Immature natural killer cell (primary cell): ENCODE results near the gene CYB5D1. TPM values are rescaled to one million over a fixed set of nuclear protein-coding genes. Genes with fewer than 3 reads are reported as not detected.
A peak's percentile ranks its signal among the peaks of the same experiment; 100 is the strongest.
"Not testable (repeated sequence)": the region's sequence is repeated elsewhere in the genome, so short reads cannot be mapped to it uniquely, and the experiment has no call there.

Experiments
- DNase-seq, 3 donors: peaks; one replicate each; pipeline ENCODE4 v3.0.0; 2022; ENCODE audit warnings: mixed read lengths in 1 of 3
- H3K27ac Mint-ChIP-seq, 6 donors: one replicate each; pipeline ENCODE4 v1.8.0; 2020; ENCODE audit warnings: mixed read lengths in 6 of 6, mild to moderate bottlenecking in 5 of 6, inconsistent platforms in 4 of 6, moderate library complexity in 3 of 6
- H3K27me3 Mint-ChIP-seq, 3 donors: one replicate each; pipeline ENCODE4 v1.8.0; 2020 to 2021; ENCODE audit warnings: low read depth in 3 of 3, mild to moderate bottlenecking in 3 of 3, mixed read lengths in 3 of 3, moderate library complexity in 3 of 3, inconsistent platforms in 1 of 3
- H3K36me3 Mint-ChIP-seq, 3 donors: one replicate each; pipeline ENCODE4 v1.8.0; 2020; ENCODE audit warnings: mixed read lengths in 3 of 3, inconsistent platforms in 2 of 3, mild to moderate bottlenecking in 2 of 3
- H3K4me1 Mint-ChIP-seq, 2 donors: one replicate each; pipeline ENCODE4 v1.8.0; 2020; ENCODE audit warnings: inconsistent platforms in 2 of 2, mild to moderate bottlenecking in 2 of 2, mixed read lengths in 2 of 2, moderate library complexity in 1 of 2
- H3K4me3 Mint-ChIP-seq, 5 donors: one replicate each; pipeline ENCODE4 v1.8.0; 2020; ENCODE audit warnings: mild to moderate bottlenecking in 5 of 5, mixed read lengths in 5 of 5, inconsistent platforms in 3 of 5, moderate library complexity in 3 of 5
- H3K9me3 Mint-ChIP-seq, 6 donors: one replicate each; pipeline ENCODE4 v1.8.0; 2020; ENCODE audit warnings: mild to moderate bottlenecking in 6 of 6, mixed read lengths in 6 of 6, inconsistent platforms in 4 of 6, moderate library complexity in 3 of 6
- polyA plus RNA-seq, 3 donors: library from polyadenylated mRNA; unstranded; fragments of 300-500 nt; fragmentation: Illumina TruSeq; gene quantifications; one replicate each; pipeline ENCODE4 v1.2.3, GENCODE V29; 2021

The CYB5D1 gene, protein sequence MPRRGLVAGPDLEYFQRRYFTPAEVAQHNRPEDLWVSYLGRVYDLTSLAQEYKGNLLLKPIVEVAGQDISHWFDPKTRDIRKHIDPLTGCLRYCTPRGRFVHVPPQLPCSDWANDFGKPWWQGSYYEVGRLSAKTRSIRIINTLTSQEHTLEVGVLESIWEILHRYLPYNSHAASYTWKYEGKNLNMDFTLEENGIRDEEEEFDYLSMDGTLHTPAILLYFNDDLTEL
- 1 to 10 TPM in 2 of 3 donors, not detected in 1; 2.9 to 3.7 TPM for polyA plus RNA-seq

DNA sequence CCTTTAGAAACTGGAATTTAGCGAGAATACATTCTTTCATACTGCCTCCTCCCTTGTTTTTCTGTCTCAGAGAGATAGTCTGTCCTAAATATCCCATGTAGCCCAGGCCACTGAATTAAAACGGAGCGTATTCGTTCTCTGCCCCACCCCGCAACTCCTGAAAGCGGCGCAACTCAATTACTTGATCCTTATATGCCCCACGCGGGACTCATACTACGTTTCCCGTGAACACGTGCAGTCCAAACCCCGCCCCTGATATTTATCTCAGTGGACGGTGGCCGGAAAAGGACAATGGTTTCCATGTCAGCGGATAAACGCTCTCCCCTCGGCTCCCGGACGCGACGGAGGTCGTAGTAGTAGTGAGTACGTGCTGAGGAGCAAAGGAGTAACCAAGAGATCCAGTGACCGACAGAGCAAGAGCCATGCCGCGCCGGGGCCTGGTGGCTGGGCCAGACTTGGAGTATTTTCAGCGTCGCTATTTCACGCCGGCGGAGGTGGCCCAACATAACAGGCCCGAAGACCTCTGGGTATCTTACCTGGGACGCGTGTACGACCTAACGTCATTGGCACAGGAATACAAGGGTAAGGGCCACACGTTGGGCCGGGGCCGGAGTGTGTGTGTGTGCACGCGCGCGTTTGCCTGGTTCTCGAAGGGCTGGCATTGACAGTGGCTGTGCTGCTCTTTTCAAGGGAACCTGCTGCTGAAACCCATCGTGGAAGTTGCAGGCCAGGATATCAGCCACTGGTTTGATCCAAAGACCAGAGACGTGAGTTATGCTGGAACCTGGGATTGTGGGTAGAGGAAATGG lies at the start of gene CYB5D1:
Gene CYB5D1, plus strand, starts transcription at position 291 of the 809 bp plus-strand sequence. Its CDS starts 132 bp downstream, at position 423.
- Mint-ChIP-seq H3K4me3 (no peak within 1 kb of the TSS), H3K27ac (peak within 1 kb of the TSS in 3 of 6 donors; percentile 26 to 77 (median 66)), H3K27me3 (peaks cover 2 to 10% (median 2%) of the 10 kb centered on the region in 3 donors), H3K4me1 (peaks cover 2 to 5% of the 10 kb centered on the region in 2 donors), H3K36me3 (peaks cover 0 to 8% (median 3%) of the 10 kb centered on the region in 3 donors), H3K9me3 (no peaks in the 10 kb centered on the region)
- DNase-seq = peak; percentile 92 to 94 (median 93)

DNA sequence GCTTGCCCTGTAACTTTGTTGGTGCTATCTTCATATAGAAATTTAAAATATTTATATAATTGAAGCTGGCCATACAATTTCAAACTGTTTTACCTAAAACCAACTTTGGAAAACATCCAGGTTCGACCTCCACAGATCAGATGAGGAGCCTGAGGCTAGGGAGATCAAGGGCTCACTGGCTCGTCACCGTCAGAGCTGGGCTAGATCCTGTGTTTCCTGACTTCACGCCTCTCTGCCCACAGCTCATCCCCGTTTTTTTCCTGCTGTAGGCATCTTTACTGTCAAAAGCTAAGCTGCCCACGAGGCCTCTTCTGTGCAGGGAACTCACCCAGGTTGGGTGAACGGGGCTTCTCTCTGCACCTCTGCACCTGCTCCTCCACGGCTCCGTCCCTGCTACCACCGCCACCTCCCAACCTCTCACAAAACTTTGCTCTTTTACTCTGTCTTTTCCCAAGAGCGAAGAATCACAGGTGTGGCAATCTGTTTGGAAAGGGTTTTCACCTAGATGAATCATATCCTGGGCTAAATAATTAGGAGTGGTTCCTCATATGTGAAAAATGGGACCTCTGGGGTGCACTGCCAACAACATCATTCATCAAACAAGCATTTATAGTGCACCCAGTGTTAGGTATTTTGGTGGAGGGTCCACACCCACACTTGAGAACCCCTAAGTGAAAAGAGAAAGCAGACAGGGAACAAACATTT lies 48.6 kb upstream of the CYB5D1 start:
- H3K4me3 Mint-ChIP-seq = no peak overlapping the region
- no peak overlapping the region for H3K27ac Mint-ChIP-seq
- H3K36me3 Mint-ChIP-seq = peaks cover 0 to 3% (median 0%) of the 10 kb centered on the region in 3 donors
- no peak for DNase-seq
- H3K4me1 Mint-ChIP-seq = no peaks in the 10 kb centered on the region
- peaks cover 3 to 5% (median 3%) of the 10 kb centered on the region in 3 donors for H3K27me3 Mint-ChIP-seq
- H3K9me3 Mint-ChIP-seq = no peaks in the 10 kb centered on the region

DNA sequence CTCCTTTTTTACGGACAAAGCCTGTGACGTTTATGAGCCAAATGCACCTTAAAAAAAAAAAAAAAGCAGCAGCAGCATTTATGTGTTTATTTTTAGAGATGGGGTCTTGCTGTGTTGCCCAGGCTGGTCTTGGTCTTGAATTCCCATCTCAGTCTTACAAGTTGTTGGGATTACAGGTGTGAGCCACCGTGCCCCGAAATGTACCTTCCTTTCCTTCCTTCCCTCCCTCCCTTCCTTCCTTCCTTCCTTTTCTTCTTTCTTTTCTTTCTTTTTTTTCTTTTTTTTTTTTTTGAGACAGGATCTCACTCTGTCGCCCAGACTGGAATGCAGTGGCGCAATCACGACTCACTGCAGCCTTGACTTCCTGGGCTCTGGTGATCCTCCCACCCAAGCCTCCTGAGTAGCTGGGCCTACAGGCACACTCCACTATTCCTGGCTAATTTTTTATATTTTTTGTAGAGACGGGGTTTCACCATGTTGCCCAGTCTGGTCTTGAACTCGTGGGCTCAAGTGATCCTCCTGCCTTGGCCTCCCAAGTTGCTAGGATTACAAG lies 47.9 kb upstream of the CYB5D1 start:
- not testable (repeated sequence) for H3K9me3 Mint-ChIP-seq, H3K4me3 Mint-ChIP-seq, H3K4me1 Mint-ChIP-seq, H3K27me3 Mint-ChIP-seq, H3K27ac Mint-ChIP-seq, H3K36me3 Mint-ChIP-seq, DNase-seq

DNA sequence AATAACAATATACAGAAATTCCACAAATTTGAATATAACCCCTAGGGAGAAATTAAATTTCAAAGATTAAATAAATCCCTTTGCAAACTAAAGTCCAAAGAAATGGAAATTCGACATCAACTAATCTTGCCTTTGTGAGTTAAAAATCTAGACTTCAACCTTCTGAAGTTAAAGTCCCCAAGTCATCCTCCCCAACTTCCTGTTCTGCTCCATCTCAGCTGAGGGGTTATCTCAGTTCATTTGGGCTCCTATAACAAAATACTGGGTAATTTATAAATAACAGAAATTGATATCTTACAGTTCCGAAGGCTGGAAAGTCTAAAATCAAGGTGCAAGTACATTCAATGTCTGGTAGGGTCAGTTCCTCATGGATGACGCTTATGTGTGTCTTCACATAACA lies 46.6 kb upstream of the CYB5D1 start:
- no peaks in the 10 kb centered on the region for H3K9me3 Mint-ChIP-seq
- DNase-seq = no peak
- H3K27me3 Mint-ChIP-seq = peaks cover 0 to 3% (median 3%) of the 10 kb centered on the region in 3 donors
- H3K4me1 Mint-ChIP-seq = no peaks in the 10 kb centered on the region
- no peak overlapping the region for H3K27ac Mint-ChIP-seq
- no peak overlapping the region for H3K4me3 Mint-ChIP-seq
- no peaks in the 10 kb centered on the region for H3K36me3 Mint-ChIP-seq

DNA sequence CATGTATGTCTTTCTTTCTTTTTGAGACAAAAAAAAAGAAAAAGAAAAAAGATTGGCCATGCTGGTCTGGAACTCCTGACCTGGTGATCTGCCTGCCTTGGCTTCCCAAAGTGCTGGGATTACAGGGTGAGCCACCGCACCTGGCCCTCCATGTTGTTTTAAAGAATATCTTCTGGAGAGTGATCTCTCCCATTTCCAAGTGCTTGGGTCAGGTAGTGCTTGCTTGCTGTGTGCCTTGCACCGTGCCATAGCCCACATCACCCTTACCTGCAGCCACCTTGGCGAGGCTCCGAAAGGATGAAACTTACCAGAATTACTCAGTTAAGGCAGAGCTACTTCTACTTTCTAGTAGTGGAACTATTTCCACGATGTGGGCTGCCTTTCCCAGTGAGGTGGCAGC lies 42.8 kb upstream of the CYB5D1 start:
- Mint-ChIP-seq H3K36me3 (no peaks in the 10 kb centered on the region), H3K4me3 (no peak overlapping the region), H3K27ac (no peak overlapping the region), H3K9me3 (no peaks in the 10 kb centered on the region), H3K4me1 (no peaks in the 10 kb centered on the region), H3K27me3 (peaks cover 0 to 3% (median 0%) of the 10 kb centered on the region in 3 donors)
- DNase-seq = no peak

DNA sequence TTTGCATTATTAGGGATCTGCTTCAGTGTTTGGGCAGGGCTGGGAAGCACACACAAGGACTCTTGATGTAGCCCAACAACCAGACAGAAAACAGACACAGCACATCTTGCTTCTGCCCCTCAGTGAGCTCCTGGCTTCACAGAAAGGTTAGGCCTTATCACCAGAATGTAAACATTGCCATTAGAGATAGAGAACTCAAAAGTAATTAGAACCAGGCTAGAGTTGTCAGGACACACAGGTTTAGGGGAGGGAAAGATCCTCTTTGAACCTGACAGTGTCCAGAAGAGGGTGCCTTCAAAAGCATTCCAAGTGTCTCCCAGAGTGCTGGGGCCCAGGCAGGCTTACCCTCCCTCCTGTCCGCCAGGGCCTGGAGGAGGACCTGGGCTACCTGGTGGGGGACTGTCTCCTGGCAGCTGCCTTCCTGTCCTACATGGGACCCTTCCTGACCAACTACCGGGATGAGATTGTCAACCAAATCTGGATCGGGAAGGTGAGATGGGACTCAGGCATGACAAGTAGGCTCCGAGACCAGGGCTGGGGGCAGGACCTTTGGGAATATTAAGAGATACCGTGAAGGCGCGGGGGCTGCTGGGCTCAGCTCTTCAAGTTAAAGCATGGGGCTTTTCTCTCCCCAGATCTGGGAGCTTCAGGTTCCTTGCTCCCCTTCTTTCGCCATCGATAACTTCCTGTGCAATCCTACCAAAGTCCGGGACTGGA lies 40.7 kb upstream of the CYB5D1 start:
- no peak for DNase-seq
- peaks cover 0 to 3% (median 3%) of the 10 kb centered on the region in 3 donors for H3K27me3 Mint-ChIP-seq
- H3K4me1 Mint-ChIP-seq = no peaks in the 10 kb centered on the region
- H3K27ac Mint-ChIP-seq = no peak overlapping the region
- H3K9me3 Mint-ChIP-seq = peaks cover 0 to 1% (median 0%) of the 10 kb centered on the region in 6 donors
- H3K36me3 Mint-ChIP-seq = no peaks in the 10 kb centered on the region
- no peak overlapping the region for H3K4me3 Mint-ChIP-seq

DNA sequence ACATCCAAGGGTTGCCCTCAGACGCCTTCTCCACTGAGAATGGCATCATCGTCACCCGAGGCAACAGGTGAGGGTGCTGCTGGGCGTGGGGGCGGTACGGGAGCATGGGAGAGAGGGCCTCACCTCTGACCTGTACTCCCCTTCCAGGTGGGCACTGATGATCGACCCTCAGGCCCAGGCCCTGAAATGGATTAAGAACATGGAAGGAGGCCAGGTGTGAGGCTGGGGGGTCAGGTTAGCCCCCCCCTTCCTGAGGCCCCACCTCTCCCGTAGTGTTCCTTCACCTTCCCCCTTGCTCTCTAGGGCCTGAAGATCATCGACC lies 40.2 kb upstream of the CYB5D1 start:
- H3K4me3 Mint-ChIP-seq = no peak overlapping the region
- peaks cover 1 to 5% (median 3%) of the 10 kb centered on the region in 3 donors for H3K27me3 Mint-ChIP-seq
- no peaks in the 10 kb centered on the region for H3K4me1 Mint-ChIP-seq
- H3K36me3 Mint-ChIP-seq = no peaks in the 10 kb centered on the region
- peaks cover 0 to 1% (median 0%) of the 10 kb centered on the region in 6 donors for H3K9me3 Mint-ChIP-seq
- no peak for DNase-seq
- H3K27ac Mint-ChIP-seq = no peak overlapping the region

DNA sequence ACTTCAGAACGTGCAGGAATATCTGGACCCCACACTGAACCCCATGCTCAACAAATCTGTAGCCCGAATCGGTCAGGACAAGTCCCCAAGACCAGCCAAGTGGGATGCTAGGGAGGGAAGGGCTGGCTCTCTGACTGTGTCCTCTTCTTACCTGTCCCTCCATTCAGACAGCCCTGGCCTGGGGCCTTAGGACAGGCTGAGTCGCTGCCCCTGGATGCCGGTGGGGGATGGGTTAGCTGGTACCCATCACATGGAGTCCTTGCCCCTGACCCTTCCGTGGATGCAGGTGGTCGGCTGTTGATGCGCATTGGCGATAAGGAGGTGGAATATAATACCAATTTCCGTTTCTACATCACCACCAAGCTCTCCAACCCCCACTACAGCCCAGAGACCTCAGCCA lies 39.8 kb upstream of the CYB5D1 start:
- H3K27ac Mint-ChIP-seq = no peak overlapping the region
- DNase-seq = no peak
- H3K27me3 Mint-ChIP-seq = peaks cover 2 to 5% (median 3%) of the 10 kb centered on the region in 3 donors
- no peak overlapping the region for H3K4me3 Mint-ChIP-seq
- H3K36me3 Mint-ChIP-seq = no peaks in the 10 kb centered on the region
- H3K9me3 Mint-ChIP-seq = peaks cover 0 to 1% (median 0%) of the 10 kb centered on the region in 6 donors
- no peaks in the 10 kb centered on the region for H3K4me1 Mint-ChIP-seq

DNA sequence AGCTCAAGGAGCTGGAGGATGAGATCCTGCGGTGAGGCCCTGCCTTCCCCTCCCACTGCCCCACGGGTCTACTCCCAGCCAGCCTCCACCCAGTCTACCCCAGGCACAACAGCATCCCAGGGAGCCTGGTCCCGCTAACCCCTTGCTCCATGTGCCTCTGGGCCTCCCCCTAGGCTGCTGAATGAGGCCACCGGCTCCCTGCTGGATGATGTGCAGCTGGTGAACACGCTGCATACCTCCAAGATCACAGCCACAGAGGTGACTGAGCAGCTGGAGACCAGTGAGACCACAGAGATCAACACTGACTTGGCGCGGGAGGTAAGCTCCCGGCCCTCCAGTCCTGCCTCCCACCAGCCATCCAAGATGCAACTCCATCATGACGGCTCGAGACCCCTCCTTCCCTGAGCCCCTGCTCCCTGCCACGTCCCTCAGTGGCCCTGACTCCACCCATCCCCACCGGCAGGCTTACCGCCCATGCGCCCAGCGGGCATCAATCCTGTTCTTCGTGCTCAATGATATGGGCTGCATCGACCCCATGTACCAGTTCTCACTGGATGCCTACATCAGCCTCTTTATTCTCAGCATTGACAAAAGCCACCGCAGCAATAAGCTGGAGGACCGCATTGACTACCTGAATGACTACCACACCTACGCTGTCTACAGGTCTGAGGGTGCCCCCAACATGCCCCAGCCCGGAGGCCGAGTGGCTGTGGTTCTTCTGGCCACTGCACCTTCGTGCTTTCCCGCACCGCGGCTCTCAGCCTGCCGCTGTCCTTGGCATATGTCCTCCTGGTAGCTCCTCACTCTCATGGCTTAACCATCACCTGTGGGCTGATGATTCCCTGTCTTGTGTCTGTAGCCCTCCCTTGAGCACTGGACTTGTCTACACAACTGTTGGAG lies 38.8 kb upstream of the CYB5D1 start:
- H3K4me1 Mint-ChIP-seq = no peaks in the 10 kb centered on the region
- H3K27ac Mint-ChIP-seq = no peak overlapping the region
- H3K36me3 Mint-ChIP-seq = no peaks in the 10 kb centered on the region
- H3K9me3 Mint-ChIP-seq = peaks cover 0 to 1% (median 0%) of the 10 kb centered on the region in 6 donors
- no peak for DNase-seq
- H3K4me3 Mint-ChIP-seq = no peak overlapping the region
- H3K27me3 Mint-ChIP-seq = peaks cover 2 to 5% (median 3%) of the 10 kb centered on the region in 3 donors

DNA sequence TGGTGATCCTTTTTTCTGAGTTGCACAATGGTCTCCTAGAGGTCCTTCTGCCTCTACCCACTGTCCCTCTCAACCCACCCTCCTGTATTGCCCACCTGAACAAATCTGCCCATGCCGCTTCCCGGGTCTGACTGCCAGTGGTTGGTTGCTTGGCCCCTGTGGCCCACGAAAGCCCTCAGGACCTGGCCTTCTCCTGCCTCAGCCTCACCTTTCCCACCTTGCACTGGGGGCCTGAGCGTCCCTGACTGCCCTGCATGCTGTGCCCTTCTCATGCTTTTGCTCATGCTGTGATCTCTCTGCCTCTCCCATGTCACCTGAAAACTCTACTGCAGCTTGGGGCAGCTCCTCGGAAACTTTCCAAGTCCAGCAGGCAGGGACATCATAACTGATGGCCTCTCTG lies 37.6 kb upstream of the CYB5D1 start:
- peaks cover 2 to 5% (median 3%) of the 10 kb centered on the region in 3 donors for H3K27me3 Mint-ChIP-seq
- H3K27ac Mint-ChIP-seq = no peak overlapping the region
- no peaks in the 10 kb centered on the region for H3K4me1 Mint-ChIP-seq
- no peaks in the 10 kb centered on the region for H3K36me3 Mint-ChIP-seq
- H3K4me3 Mint-ChIP-seq = no peak overlapping the region
- H3K9me3 Mint-ChIP-seq = peaks cover 0 to 1% (median 0%) of the 10 kb centered on the region in 6 donors
- DNase-seq = no peak

DNA sequence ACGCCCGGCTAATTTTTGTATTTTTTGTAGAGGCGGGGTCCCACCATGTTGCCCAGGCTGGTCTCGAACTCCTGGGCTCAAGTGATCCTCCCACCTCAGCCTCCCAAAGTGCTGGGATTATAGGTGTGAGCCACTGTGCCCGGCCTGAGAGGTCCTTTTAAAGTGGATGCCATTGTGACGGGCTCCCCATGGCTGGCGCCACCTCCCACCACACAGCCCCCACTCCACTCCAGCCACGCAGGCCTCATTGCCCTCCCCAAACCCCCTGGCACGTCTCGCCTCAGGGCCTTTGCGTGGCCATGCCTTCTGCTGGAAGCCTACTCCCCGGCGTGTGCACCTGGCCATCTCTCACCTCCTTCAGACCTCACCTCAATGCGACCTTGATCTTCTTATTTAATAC lies 35.7 kb upstream of the CYB5D1 start:
- no peak overlapping the region for H3K4me3 Mint-ChIP-seq
- peaks cover 0 to 1% (median 0%) of the 10 kb centered on the region in 6 donors for H3K9me3 Mint-ChIP-seq
- no peaks in the 10 kb centered on the region for H3K36me3 Mint-ChIP-seq
- H3K4me1 Mint-ChIP-seq = no peaks in the 10 kb centered on the region
- DNase-seq = no peak
- peaks cover 3 to 5% (median 3%) of the 10 kb centered on the region in 3 donors for H3K27me3 Mint-ChIP-seq
- peak overlapping the region in 1 of 6 donors; percentile 31 for H3K27ac Mint-ChIP-seq

DNA sequence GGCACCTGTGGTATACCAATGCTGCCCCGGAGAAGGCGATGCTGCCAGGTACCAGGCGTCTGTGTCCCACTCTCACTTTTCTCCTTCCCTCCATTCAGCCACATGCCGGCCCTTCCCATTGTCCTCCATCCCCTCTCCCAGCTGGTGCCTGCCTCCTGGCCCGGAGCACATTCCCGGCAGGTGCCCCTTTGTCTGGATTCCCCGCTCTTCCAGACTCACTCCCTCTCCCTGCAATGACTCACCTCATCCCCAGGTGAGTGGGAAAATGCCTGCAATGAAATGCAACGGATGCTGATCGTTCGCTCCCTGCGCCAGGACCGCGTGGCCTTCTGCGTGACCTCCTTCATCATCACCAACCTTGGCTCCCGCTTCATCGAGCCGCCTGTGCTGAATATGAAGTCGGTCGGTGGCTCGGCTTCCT lies 34.2 kb upstream of the CYB5D1 start:
- Mint-ChIP-seq H3K27ac (peak overlapping the region in 1 of 6 donors; percentile 14), H3K9me3 (peaks cover 0 to 1% (median 0%) of the 10 kb centered on the region in 6 donors), H3K36me3 (no peaks in the 10 kb centered on the region)

More for the DNA sequence above, 34.2 kb upstream of the CYB5D1 start:
- H3K4me3 Mint-ChIP-seq = no peak overlapping the region
- H3K27me3 Mint-ChIP-seq = peaks cover 2 to 10% (median 5%) of the 10 kb centered on the region in 3 donors
- DNase-seq = no peak
- H3K4me1 Mint-ChIP-seq = no peaks in the 10 kb centered on the region
